GM18502 (cell line): ENCODE measurements around the gene GRIK4.

Source experiments
- ATAC-seq: cut with Tn5 transposase; IDR thresholded peaks from one replicate; pipeline ENCODE4 v1.9.1; 2021; ENCODE audit warnings: mild to moderate bottlenecking; ENCODE audit not compliant: unreplicated experiment, poor library complexity

Gene GRIK4

GRCh38 chr11:120626791-120627190 lies 115.2 kb downstream of the GRIK4 start:
- ATAC-seq: no peak

DNA sequence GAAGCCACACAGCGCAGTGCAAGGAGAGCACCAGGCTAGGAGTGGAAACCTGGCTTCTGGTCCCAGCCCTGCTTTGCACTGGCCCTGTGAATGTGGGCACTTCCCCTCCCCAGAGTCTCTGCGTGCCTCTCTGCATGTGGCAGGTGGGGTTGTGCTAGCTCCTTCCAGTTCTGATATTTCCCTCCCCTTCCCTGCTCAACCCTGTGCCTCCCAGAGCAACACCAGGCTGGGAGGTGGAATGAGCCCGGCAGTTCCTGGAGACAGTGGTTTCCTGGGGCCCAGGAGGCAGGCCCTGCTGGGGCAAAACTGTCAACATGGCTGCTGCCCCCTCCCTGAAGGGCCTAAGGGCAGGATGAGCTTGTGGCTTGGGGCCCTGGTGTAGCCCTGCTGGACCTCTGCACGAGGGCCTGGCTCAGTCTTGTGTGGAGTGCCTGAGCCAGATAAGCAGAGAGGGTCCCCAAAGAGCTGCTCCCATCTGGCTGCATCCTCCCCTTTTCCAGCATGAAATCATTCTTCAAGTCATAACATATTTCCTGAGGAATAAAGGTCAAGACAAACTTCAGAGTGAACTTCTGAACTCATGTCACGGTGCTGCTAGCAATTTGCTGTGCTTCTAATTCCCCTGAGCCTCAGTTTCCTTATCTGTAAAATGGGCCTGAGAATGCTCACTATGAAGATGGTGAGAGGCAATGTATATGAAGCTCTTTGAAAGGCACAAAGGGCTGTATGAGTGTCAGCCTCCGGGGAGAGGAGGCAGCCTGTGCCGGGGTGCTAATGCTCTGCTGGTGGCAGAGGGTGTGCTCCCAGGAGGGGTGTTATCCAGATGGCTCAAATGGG lies 116.0 kb downstream of the GRIK4 start:
- ATAC-seq: no peak

DNA sequence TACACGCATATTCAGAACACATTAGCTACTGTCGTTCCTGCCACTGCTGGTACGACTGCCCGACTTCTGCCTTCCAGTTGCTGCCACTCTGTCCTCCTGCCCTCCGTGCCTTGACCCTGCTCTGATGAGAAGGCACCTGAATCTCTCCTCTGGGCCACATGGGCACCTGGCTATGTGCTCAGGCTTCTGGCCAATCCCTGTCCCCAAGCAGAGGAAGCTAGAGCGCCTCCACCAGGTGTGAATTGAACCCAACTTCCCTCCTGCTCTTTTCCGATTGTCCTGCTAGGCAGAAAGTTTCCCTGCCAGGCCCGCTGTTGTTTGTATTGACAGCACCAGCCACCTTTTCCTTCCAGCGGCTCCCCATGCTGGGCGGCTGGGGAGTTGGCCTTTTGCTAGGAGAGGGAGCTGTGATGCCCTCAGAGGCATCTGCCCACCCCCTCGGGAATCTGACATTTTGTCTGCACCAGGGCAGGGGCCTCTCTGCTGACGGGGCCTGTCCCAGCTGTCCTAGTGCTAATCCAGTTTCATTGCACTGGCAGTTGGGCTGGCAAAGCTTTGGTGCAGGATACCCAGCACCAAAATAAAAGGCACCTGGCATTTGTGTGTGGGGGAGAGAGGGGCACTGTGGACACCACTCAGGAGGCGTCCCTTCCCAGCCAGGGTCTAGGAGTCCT lies 118.0 kb downstream of the GRIK4 start:
- no peak for ATAC-seq

GRCh38 chr11:120630122-120630521 lies 118.6 kb downstream of the GRIK4 start:
- ATAC-seq: no peak

GRCh38 chr11:120632579-120632978 lies 121.0 kb downstream of the GRIK4 start:
- no peak for ATAC-seq

GRCh38 chr11:120633616-120634393 lies 122.3 kb downstream of the GRIK4 start:
- ATAC-seq: no peak

DNA sequence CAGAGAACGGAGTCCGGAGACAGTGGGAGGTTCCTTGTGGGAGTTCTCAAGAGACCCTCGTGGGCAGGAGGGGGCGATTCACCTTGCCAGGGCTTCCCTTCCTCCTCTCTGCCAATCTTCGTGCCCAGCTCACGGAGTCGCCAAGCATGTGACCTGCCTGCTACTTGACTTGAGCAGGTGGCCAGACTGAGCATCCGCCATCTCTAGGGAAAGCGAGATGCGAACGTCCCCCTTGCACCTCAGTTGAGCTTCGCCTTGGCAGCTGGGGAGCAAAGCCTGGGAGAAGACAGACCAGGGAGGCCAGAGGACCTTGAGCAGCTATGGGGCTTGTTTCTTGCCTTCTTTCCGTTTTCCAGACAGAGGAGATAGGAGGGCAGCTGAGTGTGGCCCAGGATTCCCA lies 123.2 kb downstream of the GRIK4 start:
- no peak for ATAC-seq

DNA sequence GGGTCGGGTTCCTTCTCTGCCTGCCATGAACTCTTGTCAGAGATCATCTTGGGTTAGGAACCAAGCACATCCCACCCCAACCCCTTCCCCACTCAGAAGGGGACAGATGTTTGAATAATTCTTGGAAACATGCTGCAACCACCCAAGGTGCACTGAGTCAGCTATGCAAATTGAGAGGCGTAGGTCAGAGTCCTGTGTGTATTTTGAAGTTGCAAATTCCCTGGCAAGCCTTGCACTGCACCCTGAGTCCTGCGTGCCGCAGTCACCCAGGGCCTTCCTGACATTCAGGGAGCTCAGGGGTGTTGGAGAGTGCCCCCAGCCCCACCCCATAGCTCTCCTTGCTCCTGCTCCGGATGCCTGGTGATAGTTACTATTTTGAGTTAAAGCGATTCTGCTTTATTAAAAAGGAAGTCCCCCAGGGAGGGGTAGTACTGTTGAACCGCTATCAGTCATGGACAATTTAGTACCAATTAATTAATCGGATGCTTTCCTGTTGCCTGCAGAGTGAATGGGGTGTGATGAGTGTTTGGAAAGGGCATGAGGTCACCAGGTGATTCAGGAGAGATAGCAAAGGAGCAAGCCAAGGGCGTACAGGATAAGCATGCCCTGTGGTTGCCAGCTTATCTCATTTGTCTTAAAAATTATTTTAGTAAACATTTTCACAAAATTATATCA lies 123.7 kb downstream of the GRIK4 start:
- ATAC-seq: no peak

GRCh38 chr11:120637131-120637530 lies 125.6 kb downstream of the GRIK4 start:
- ATAC-seq: no peak

DNA sequence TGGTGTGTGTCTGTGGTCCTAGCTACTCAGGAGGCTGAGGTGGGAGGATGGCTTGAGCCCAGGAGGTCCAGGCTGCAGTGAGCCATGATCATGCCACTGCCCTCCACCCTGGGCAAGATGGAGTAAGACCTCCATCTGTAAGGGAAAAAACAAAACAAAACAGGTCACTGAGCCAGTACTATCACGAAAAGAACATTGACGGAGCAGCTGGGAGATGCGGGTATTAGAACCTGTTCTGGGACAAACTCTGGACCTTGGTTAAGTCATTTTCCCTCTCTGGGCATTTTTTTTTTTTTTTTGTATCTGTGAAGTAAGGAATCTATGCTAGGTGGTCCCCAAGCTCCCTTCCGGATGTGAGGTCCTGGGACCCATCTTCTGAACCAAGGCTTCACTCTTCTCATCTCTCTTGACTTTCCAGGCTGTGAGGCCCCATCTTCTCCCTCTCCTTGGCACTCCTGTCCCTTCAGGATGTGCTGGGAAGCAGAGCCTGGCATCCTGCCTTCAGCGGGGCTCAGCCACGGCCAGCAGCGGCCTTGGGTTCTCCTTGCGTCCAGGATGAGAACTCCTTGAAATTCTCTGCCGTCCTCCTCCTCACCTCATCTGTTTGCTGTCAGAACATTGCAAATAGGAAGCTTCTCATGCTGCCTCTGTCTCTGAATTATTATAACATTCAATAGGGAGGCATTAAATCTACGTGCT lies 130.8 kb downstream of the GRIK4 start:
- no peak for ATAC-seq

GRCh38 chr11:120643284-120643683 lies 131.7 kb downstream of the GRIK4 start:
- ATAC-seq: no peak

DNA sequence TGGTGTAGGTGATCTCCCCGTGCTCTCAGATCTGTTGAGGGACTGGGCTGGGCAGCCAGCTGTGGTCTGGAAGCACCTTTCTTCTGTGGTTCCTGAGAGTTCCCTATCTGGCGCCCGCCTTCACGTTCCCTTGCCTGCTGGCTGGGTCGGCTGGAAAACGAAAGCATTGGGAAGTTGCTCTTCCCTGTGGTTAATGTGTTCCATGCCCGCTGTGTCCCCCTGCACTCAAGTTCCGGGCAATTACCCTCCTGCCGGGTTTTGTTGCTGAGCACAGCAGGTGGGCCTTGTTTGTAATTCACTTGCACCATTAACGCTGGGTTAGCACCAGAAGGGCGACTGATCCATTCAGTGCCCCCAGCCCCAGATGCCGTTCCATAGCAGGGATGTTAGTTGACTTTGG lies 134.1 kb downstream of the GRIK4 start:
- no peak for ATAC-seq

- ATAC-seq: no peak
These were observed 134.7 kb downstream of the GRIK4 start for GRCh38 chr11:120646206-120646605.

DNA sequence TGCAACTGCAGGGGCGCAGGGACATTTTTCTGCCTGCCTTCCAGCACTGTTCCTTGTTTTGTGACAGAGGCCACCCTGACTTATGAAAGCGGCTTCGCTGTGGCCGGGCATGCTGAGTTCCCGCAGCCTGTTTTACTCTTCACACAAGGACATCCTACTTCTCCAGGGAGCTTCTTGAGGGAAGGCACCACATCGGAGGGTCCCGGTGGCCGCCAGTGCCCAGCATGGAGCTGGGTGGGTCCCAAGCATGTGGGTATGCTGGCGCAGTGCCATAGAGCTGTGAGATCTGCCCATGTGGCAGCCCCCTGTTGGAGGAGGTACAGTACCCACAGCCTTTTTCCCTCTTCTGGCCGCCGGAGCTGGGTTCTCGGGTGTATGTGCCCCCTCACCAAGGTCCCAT lies 136.1 kb downstream of the GRIK4 start:
- no peak for ATAC-seq

DNA sequence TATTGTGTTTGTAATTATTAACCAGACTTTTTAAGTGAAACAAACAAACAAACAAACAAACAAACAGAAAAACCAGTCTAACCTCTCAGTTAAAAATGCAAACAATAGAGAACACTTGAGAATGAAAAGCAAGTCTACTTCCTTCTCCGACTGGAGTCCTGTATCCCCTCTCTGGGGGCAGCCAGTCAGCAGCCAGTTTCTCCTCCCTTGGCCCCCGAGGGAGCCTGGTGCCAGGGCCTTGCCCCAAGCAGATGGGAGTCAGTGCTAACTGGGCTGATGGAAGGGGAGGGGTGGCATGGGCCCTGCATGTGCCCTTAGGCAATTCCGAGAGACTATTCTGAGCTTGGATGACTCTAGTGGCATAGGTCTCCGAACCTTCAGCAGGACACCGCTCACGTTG lies 137.2 kb downstream of the GRIK4 start:
- ATAC-seq: no peak

DNA sequence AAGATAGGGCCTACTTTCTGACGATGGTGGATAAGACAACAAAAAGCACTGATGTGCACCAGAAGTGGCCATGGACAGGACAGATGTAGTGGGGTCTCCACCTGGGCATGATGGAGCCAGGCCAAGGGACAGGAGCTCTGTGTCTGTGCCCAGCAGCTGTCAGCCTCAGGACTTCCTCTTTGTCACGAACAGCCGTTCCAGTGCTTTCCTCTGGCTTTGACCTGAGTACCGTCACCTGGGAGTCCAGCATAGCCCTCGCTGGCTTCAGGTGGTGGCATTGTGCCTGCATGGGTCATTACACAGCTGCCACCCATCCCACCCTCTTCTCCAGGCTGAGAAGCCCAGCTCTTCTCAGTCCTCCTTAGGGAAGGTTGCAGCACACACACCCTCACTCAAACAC lies 137.8 kb downstream of the GRIK4 start:
- no peak for ATAC-seq

DNA sequence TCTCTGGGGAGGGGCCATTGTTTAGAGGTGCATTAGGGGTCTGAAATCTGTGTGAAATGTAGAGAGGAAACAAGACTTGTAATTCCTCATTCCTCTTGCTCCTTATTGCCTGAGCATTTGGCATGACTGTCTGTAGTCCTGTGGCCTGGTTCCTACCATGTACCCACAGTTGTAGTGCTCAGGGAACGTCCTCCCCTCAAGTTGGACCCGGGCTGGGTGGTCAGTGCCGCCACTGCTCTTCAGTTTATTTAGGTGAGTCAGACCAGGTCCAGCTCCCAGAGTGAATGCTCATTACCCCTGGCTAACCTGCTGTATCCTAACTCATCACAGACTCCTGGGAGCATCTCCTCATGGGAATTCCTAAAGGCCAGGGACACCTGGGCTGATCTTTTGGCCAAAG lies 139.8 kb downstream of the GRIK4 start:
- no peak for ATAC-seq

DNA sequence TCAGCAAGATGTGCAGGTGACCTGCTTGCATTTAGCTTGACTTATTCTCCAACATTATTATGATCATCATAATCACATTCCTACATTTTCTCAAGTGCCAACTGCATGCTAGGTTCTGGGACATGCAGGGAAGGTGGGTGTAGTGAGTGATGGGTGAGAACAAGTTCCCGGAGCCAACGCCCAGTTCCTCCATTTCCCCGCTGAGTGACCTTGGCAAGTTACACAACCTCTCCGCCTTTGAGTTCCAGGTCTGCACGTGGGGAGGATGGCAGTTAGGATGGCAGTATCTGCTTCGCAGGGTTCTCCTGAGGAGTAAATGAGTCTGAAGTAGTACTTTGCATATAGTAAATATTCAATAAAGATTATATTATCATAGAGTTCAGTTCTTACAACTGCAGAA lies 140.3 kb downstream of the GRIK4 start:
- ATAC-seq: no peak

DNA sequence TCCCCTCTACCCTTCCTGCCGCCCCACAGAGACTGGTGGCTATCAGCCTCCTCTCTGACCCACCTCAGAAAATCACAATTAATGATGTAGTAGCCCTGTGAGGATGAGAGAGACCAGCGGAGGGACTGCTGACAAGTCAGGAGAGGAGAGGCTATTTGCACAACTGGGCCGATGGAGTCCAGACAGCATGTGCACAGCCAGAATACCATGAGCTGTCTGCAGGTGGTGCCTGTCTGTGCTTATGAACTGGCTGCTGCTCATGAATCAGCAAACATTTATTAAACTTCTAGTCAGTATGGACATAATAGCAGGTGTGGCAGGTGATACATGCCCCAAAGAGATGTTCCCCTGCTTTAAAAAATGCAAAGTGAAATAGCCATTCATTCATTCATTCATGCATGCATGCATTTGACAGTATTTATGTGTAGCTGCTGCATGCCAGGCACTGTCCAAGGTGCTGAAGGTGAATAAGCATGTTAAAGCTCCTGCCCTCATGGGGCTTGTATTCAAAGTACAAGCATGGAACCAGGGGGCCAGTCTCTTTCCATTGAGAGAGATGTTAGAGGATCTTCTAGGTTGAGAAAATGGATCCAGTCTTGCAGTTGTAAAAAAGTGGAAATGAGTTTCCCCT lies 141.3 kb downstream of the GRIK4 start:
- no peak for ATAC-seq

DNA sequence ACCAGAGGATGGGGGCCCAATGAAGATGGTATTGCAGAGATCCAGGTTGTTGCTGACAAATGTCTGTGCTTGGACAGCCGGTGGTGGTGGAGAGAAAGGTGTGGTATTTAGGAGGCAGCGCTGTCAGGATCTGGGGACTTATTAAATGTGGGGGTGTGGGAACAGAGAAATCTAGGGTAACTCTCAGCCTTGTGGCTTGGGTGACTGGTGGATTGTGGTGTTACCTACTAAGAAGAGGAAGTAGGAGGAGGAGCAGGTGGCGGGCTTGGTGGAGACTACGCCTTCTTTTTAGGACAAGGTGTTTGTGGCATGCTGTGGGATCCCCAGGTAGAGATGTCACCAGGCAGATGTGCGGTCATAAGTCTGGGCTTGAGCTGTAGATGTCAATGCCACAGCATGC lies 144.0 kb downstream of the GRIK4 start:
- ATAC-seq: no peak
